PC-3 (cell line): ENCODE results near the gene KSR1. TPM values are rescaled to one million over a fixed set of nuclear protein-coding genes. Genes with fewer than 3 reads are reported as not detected.

Experiments
- ATAC-seq: fragments of 200-7000 bp; cut with Tn5 transposase; 2 replicates; pipeline ENCODE4 v1.9.1; 2020; ENCODE audit warnings: mild to moderate bottlenecking, moderate library complexity
- BruUV-seq: library from RNA; stranded (reverse); fragments of 400-500 nt; replicated peaks from 2 replicates; lab custom pipeline; 2021; lab: Mats Ljungman, UMichigan
- CTCF ChIA-PET: fragments of 300-600 bp; sonication (Branson Sonifier 250); formaldehyde crosslinking; loops from one replicate; lab custom pipeline; 2022; ENCODE audit warnings: antibody characterized with exemption; lab: Charles Lee
- POLR2A ChIA-PET: fragments of 300-600 bp; sonication (Branson Sonifier 250); formaldehyde crosslinking; loops from one replicate; lab custom pipeline; 2022; ENCODE audit warnings: antibody characterized with exemption; ENCODE audit not compliant: unreplicated experiment; lab: Charles Lee
- DNase-seq: peaks from one replicate; pipeline ENCODE4 v3.0.0-alpha.2; 2015
- H2AFZ ChIP-seq: fragments of 300-600 bp; sonication (generic); 2 replicates; pipeline ENCODE4 v1.6.0; 2016; ENCODE audit warnings: antibody characterized with exemption, low read length
- H3F3A ChIP-seq: fragments of 300-600 bp; sonication (generic); one replicate; pipeline ENCODE4 v1.6.0; 2017; ENCODE audit warnings: antibody characterized with exemption, low read length, control low read depth, mild to moderate bottlenecking; ENCODE audit not compliant: unreplicated experiment
- H3K27ac ChIP-seq: fragments of 300-600 bp; sonication (generic); 2 replicates; pipeline ENCODE4 v1.5.1; 2016; ENCODE audit warnings: mild to moderate bottlenecking, low read length
- H3K27me3 ChIP-seq: fragments of 300-600 bp; sonication (generic); 2 replicates; pipeline ENCODE4 v1.6.1; 2016; ENCODE audit warnings: low read length, mixed read lengths
- H3K36me3 ChIP-seq: fragments of 300-600 bp; sonication (generic); 2 replicates; pipeline ENCODE4 v1.6.1; 2016; ENCODE audit warnings: low read depth, mixed run types, low read length, mixed read lengths
- H3K4me1 ChIP-seq: fragments of 300-600 bp; sonication (generic); 2 replicates; pipeline ENCODE4 v1.5.1; 2016; ENCODE audit warnings: low read length; ENCODE audit not compliant: insufficient read depth
- H3K4me2 ChIP-seq: fragments of 300-600 bp; sonication (generic); 2 replicates; pipeline ENCODE4 v1.6.0; 2016; ENCODE audit warnings: low read length
- H3K4me3 ChIP-seq: fragments of 300-600 bp; sonication (generic); 2 replicates; pipeline ENCODE4 v1.5.1; 2016; ENCODE audit warnings: mild to moderate bottlenecking, low read length, mixed read lengths
- H3K79me2 ChIP-seq: fragments of 300-600 bp; sonication (generic); 2 replicates; pipeline ENCODE4 v1.6.1; 2017; ENCODE audit warnings: low read length, mixed read lengths
- H3K9ac ChIP-seq: fragments of 300-600 bp; sonication (generic); 2 replicates; pipeline ENCODE4 v1.6.0; 2016; ENCODE audit warnings: mild to moderate bottlenecking, low read length
- H3K9me2 ChIP-seq: fragments of 300-600 bp; sonication (generic); replicated peaks from 2 replicates; pipeline ENCODE4 v1.6.1; 2016; ENCODE audit warnings: mixed run types, low read length, mixed read lengths
- H3K9me3 ChIP-seq: fragments of 300-600 bp; sonication (generic); 2 replicates; pipeline ENCODE4 v1.6.1; 2016; ENCODE audit warnings: low read length, mixed read lengths
- H4K20me1 ChIP-seq: fragments of 300-600 bp; sonication (generic); 2 replicates; pipeline ENCODE4 v1.6.1; 2016; ENCODE audit warnings: low read length, mixed read lengths
- EZH2 ChIP-seq: fragments of 300-600 bp; sonication (generic); IDR thresholded peaks from one replicate; pipeline ENCODE4 v1.6.1; 2017; ENCODE audit warnings: antibody characterized with exemption, mild to moderate bottlenecking, low read length; ENCODE audit not compliant: unreplicated experiment
- EZH2phosphoT487 ChIP-seq: fragments of 300-600 bp; sonication (generic); IDR thresholded peaks from 2 replicates; pipeline ENCODE4 v1.6.1; 2018; ENCODE audit warnings: mild to moderate bottlenecking, antibody characterized with exemption, low read length, borderline replicate concordance
- intact Hi-C: fragments of 100-400 bp; cut with micrococcal nuclease; formaldehyde crosslinking; loops from 2 replicates; pipeline ENCODE4 v1.9.0; 2023
- total RNA-seq: library from RNA; depleted of rRNA; stranded (reverse); fragments of >200 nt; gene quantifications from 2 replicates; pipeline ENCODE4 v1.2.3, GENCODE V29; 2014
- TF ChIP-seq, protein P1 (sequence below): fragments of 300-600 bp; sonication (generic); conservative IDR thresholded peaks from 2 replicates; pipeline ENCODE4 v1.5.1; 2017; ENCODE audit warnings: antibody characterized with exemption, low read depth, mild to moderate bottlenecking, low read length

Gene KSR1
- total RNA-seq, 1 experiment from 2014 or later, result 1.0 TPM

DNA sequence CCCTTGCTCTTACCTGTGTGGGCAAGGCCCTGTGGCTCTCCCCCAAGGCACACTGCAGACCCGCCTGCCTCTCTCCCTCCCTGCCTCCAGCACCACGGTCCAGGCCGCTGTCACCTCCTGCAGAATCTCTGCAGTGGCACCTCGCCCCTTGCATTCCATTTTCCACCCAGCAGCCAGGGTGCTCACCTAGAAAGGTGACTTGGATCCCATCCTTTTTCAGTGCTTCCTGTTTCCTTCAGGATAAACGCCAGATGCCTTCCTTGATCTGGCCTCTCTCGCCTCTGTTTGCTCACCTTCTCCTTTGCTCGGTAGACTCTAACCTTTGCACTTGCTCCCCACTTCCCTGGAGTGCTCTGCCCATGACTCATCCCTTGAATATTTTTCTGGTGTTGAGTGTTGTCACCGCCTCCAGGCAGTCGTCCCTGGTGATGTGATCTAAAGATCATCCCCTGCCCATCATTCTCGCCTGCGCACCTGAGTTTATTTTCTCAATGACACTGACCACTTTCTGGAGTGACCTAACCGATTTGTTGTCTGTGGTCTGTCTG, 95.5 kb downstream of the KSR1 start:
- H3K4me2 ChIP-seq, result peak overlapping the region; percentile 69
- H3K4me1 ChIP-seq, result peaks cover 33% of the 10 kb centered on the region
- H3K27me3 ChIP-seq, result no peaks in the 10 kb centered on the region
- peak overlapping the region; percentile 40; the same call in 1 of the 2 replicates for H3K4me3 ChIP-seq
- no TSS peak for BruUV-seq
- no peak overlapping the region for H2AFZ ChIP-seq
- H3K9ac ChIP-seq, result peak overlapping the region; percentile 16; the same call in 1 of the 2 replicates
- no peaks in the 10 kb centered on the region for H3K79me2 ChIP-seq
- no peak for TF ChIP-seq EZH2
- TF ChIP-seq EZH2phosphoT487, result no peak
- TF ChIP-seq, protein P1, sequence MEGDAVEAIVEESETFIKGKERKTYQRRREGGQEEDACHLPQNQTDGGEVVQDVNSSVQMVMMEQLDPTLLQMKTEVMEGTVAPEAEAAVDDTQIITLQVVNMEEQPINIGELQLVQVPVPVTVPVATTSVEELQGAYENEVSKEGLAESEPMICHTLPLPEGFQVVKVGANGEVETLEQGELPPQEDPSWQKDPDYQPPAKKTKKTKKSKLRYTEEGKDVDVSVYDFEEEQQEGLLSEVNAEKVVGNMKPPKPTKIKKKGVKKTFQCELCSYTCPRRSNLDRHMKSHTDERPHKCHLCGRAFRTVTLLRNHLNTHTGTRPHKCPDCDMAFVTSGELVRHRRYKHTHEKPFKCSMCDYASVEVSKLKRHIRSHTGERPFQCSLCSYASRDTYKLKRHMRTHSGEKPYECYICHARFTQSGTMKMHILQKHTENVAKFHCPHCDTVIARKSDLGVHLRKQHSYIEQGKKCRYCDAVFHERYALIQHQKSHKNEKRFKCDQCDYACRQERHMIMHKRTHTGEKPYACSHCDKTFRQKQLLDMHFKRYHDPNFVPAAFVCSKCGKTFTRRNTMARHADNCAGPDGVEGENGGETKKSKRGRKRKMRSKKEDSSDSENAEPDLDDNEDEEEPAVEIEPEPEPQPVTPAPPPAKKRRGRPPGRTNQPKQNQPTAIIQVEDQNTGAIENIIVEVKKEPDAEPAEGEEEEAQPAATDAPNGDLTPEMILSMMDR, result no peak
- peak overlapping the region; percentile 89 for H3K27ac ChIP-seq
- peak; percentile 82 for ATAC-seq
- peak; percentile 83 for DNase-seq
- H3K36me3 ChIP-seq, result no peaks in the 10 kb centered on the region
- H3K9me3 ChIP-seq, result no peaks in the 10 kb centered on the region
- ChIA-PET POLR2A (no interaction called here), CTCF (interaction anchor here (0.6 kb wide), 1 partner anchor 14 kb away, joined by 3 read pairs; no protein-coding TSS in a partner anchor)
- H3F3A ChIP-seq, result no peaks in the 10 kb centered on the region
- no peaks in the 10 kb centered on the region for H3K9me2 ChIP-seq
- intact Hi-C loops, result no loop called here
- no peaks in the 10 kb centered on the region for H4K20me1 ChIP-seq

- 0 out of 2 replicates have a peak overlapping the region, but pooled peaks have one; percentile 37 for H3K4me3 ChIP-seq
- peak; percentile 83 for DNase-seq
- peak; percentile 82 for ATAC-seq
Observed at GRCh38 chr17:27552276-27552732, 96.1 kb downstream of the KSR1 start.

DNA sequence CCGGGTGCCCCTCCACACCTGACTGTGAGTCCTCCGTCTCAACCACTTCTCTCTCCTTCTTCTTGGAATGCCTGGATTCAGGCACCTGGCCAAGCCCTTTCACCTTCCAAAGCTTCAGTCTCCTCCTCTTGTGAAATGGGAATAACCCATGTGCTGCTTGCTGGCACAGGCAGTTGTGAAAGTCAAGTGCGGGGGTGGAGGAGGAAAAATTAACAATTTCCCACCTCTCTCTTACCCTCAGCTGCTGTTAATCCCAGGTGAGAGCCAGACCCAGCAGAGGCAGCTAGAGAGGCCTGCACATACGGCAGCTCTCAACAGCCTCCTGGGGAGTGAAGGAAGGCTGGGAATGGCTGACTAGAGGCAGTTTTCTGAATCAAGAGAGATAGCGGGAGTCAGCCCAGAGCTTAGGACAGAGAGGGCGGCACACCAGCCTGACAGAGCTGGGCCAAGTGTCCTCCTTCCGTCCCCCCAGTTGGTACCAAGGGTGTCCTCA, 96.8 kb downstream of the KSR1 start:
- intact Hi-C loops, result no loop called here
- Histone ChIP-seq H3K9me2 (no peaks in the 10 kb centered on the region), H3K36me3 (no peaks in the 10 kb centered on the region), H3K4me2 (peak overlapping the region; percentile 69), H3K4me3 (no peak overlapping the region), H3K9ac (peak overlapping the region; percentile 14; the same call in 1 of the 2 replicates), H3K9me3 (no peaks in the 10 kb centered on the region), H4K20me1 (no peaks in the 10 kb centered on the region), H3K79me2 (no peaks in the 10 kb centered on the region), H3K27ac (peak overlapping the region; percentile 89), H2AFZ (no peak overlapping the region), H3K27me3 (no peaks in the 10 kb centered on the region), H3F3A (no peaks in the 10 kb centered on the region), H3K4me1 (peaks cover 33% of the 10 kb centered on the region)
- ATAC-seq, result no peak
- POLR2A ChIA-PET, result no interaction called here
- CTCF ChIA-PET, result no interaction called here
- no TSS peak for BruUV-seq
- no peak for TF ChIP-seq EZH2phosphoT487
- no peak for TF ChIP-seq EZH2
- TF ChIP-seq, protein P1, result no peak
- DNase-seq, result peak; percentile 25

More at GRCh38 chr17:27552276-27552732, 96.1 kb downstream of the KSR1 start:
- Histone ChIP-seq H3K27ac (peak overlapping the region; percentile 89), H3K9me3 (no peaks in the 10 kb centered on the region), H3K4me2 (peak overlapping the region; percentile 69), H3K79me2 (no peaks in the 10 kb centered on the region), H3K9ac (peak overlapping the region; percentile 16; the same call in 1 of the 2 replicates), H3K9me2 (no peaks in the 10 kb centered on the region), H3F3A (no peaks in the 10 kb centered on the region), H4K20me1 (no peaks in the 10 kb centered on the region), H3K36me3 (no peaks in the 10 kb centered on the region), H2AFZ (no peak overlapping the region), H3K27me3 (no peaks in the 10 kb centered on the region), H3K4me1 (peaks cover 33% of the 10 kb centered on the region)
- CTCF ChIA-PET, result interaction anchor here (0.6 kb wide), 1 partner anchor 13 kb away, joined by 3 read pairs; no protein-coding TSS in a partner anchor
- POLR2A ChIA-PET, result no interaction called here
- BruUV-seq, result no TSS peak
- TF ChIP-seq EZH2phosphoT487, result no peak
- no peak for TF ChIP-seq EZH2
- intact Hi-C loops, result no loop called here
